WTC11 (cell line): ENCODE measurements around the gene HSP90AB1. TPM values are rescaled to one million over a fixed set of nuclear protein-coding genes. Genes with fewer than 3 reads are reported as not detected.

Source experiments
- ATAC-seq: fragments of 200-7000 bp; cut with Tn5 transposase; 2 replicates; pipeline ENCODE4 v1.10.0; 2021; ENCODE audit warnings: mild to moderate bottlenecking, moderate library complexity
- CTCF ChIA-PET: fragments of 300-600 bp; sonication (Branson Sonifier 250); formaldehyde crosslinking; loops from one replicate; lab custom pipeline; 2021; ENCODE audit warnings: antibody characterized with exemption; lab: Charles Lee
- POLR2A ChIA-PET: fragments of 350-600 bp; sonication (Branson Sonifier 250); formaldehyde crosslinking; loops from one replicate; lab custom pipeline; 2021; ENCODE audit warnings: antibody characterized with exemption; lab: Charles Lee
- DNase-seq: peaks from one replicate; pipeline ENCODE4 v3.0.0; 2021; ENCODE audit warnings: low spot score
- H3K27ac Mint-ChIP-seq: 2 replicates; pipeline ENCODE4 v1.8.0; 2021; ENCODE audit warnings: mixed read lengths
- H3K27me3 Mint-ChIP-seq: 2 replicates; pipeline ENCODE4 v1.8.0; 2021; ENCODE audit warnings: low read depth, mild to moderate bottlenecking, moderate library complexity, mixed read lengths
- H3K36me3 Mint-ChIP-seq: 2 replicates; pipeline ENCODE4 v1.8.0; 2021; ENCODE audit warnings: mixed read lengths
- H3K4me1 Mint-ChIP-seq: 2 replicates; pipeline ENCODE4 v1.8.0; 2022; ENCODE audit warnings: mixed read lengths
- H3K4me3 Mint-ChIP-seq: 2 replicates; pipeline ENCODE4 v1.8.0; 2021; ENCODE audit warnings: mild to moderate bottlenecking, moderate library complexity, mixed read lengths
- H3K9me3 Mint-ChIP-seq: 2 replicates; pipeline ENCODE4 v1.8.0; 2021; ENCODE audit warnings: mixed read lengths
- FOXJ3 ChIP-seq: sonication (generic); formaldehyde crosslinking; IDR thresholded peaks from 2 replicates; pipeline ENCODE4 v1.9.0; 2021; ENCODE audit warnings: missing genetic modification reagents, mild to moderate bottlenecking, borderline replicate concordance
- GABPB1 ChIP-seq: sonication (generic); formaldehyde crosslinking; IDR thresholded peaks from 2 replicates; pipeline ENCODE4 v1.8.1; 2023; ENCODE audit warnings: mild to moderate bottlenecking, missing genetic modification reagents
- GTF2I ChIP-seq: fragments of 250-450 bp; sonication (Bioruptor Pico); conservative IDR thresholded peaks from 2 replicates; pipeline ENCODE4 v1.4.0; 2021; ENCODE audit warnings: mild to moderate bottlenecking
- PREB ChIP-seq: sonication (generic); formaldehyde crosslinking; IDR thresholded peaks from 2 replicates; pipeline ENCODE4 v1.8.1; 2022; ENCODE audit warnings: mild to moderate bottlenecking, missing genetic modification reagents, moderate library complexity, borderline replicate concordance
- SMAD3 ChIP-seq: sonication (generic); formaldehyde crosslinking; IDR thresholded peaks from 2 replicates; pipeline ENCODE4 v1.8.0; 2022; ENCODE audit warnings: missing genetic modification reagents, mild to moderate bottlenecking, borderline replicate concordance
- SMAD4 ChIP-seq: sonication (generic); formaldehyde crosslinking; IDR thresholded peaks from 2 replicates; pipeline ENCODE4 v1.8.0; 2022; ENCODE audit warnings: mild to moderate bottlenecking, missing genetic modification reagents
- SOX15 ChIP-seq: fragments of 250-450 bp; sonication (Bioruptor Pico); IDR thresholded peaks from 2 replicates; pipeline ENCODE4 v1.9.0; 2021; ENCODE audit warnings: mild to moderate bottlenecking
- SP1 ChIP-seq: sonication (generic); formaldehyde crosslinking; conservative IDR thresholded peaks from 2 replicates; pipeline ENCODE4 v1.8.1; 2022; ENCODE audit warnings: missing genetic modification reagents
- ZMAT4 ChIP-seq: fragments of 250-450 bp; sonication (Bioruptor Pico); IDR thresholded peaks from 2 replicates; pipeline ENCODE4 v1.9.0; 2021; ENCODE audit warnings: mild to moderate bottlenecking
- ZNF121 ChIP-seq: sonication (generic); formaldehyde crosslinking; IDR thresholded peaks from 2 replicates; pipeline ENCODE4 v1.8.0; 2023; ENCODE audit warnings: missing genetic modification reagents
- ZNF138 ChIP-seq: sonication (generic); formaldehyde crosslinking; conservative IDR thresholded peaks from 2 replicates; pipeline ENCODE4 v1.8.1; 2022; ENCODE audit warnings: mild to moderate bottlenecking, moderate library complexity, missing genetic modification reagents
- ZNF416 ChIP-seq: fragments of 250-450 bp; sonication (Bioruptor Pico); IDR thresholded peaks from 2 replicates; pipeline ENCODE4 v1.9.0; 2021; ENCODE audit warnings: mild to moderate bottlenecking, inconsistent platforms
- ZNF423 ChIP-seq: fragments of 250-450 bp; sonication (Bioruptor Pico); IDR thresholded peaks from 2 replicates; pipeline ENCODE4 v2.1.2; 2022; ENCODE audit warnings: mild to moderate bottlenecking, moderate library complexity
- total RNA-seq: library from RNA; stranded (reverse); gene quantifications from 3 replicates; pipeline ENCODE4 v1.2.3, GENCODE V29; 2021
- TF ChIP-seq, protein P1 (sequence below): sonication (generic); formaldehyde crosslinking; IDR thresholded peaks from 2 replicates; pipeline ENCODE4 v1.8.0; 2023; ENCODE audit warnings: missing genetic modification reagents, mild to moderate bottlenecking, borderline replicate concordance

Gene HSP90AB1
- total RNA-seq, 1 experiment from 2014 or later = 2,171 TPM

DNA sequence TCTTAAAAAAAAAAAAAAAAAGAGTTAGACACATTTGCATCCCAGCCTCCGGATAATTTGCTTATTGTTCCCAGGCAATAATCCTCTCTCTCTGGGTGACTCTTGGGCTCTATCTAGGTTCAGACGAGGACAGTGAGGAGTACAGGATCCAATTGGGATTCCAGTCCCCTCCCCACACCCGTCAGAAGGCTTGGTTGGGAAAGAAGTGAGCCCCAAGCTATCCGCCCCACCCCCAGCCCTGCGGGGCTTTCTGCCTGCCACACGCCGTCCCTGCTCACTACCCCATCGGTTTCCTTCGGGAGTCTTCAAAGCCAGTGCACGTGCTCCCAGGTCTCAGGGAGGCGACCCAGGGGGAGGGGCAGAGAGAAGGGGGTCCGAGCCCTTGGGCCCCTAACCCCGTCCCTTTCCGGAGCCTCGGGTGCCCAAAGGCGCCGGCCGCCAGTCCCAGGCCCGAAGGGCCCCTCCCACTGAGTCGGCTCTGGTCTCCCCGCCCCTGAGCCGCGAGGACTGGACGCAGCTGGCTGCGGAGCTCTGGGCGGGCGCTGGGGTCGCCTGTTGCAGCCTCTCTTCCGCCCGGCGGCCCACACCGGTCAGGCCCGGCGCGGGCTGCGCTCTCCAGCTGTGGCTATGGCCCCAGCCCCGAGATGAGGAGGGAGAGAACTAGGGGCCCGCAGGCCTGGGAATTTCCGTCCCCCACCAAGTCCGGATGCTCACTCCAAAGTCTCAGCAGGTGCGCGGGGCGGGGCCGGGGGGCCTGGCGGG, 27.7 kb upstream of the HSP90AB1 start (continued):
- no peak for TF ChIP-seq ZMAT4 (CRISPR knock-in tag)
- TF ChIP-seq FOXJ3 = no peak
- no peak for TF ChIP-seq SOX15 (CRISPR knock-in tag)
- TF ChIP-seq SP1 (CRISPR knock-in tag) = peak; percentile 83
- TF ChIP-seq PREB = no peak
- no peak for TF ChIP-seq SMAD3 (CRISPR knock-in tag)

DNA sequence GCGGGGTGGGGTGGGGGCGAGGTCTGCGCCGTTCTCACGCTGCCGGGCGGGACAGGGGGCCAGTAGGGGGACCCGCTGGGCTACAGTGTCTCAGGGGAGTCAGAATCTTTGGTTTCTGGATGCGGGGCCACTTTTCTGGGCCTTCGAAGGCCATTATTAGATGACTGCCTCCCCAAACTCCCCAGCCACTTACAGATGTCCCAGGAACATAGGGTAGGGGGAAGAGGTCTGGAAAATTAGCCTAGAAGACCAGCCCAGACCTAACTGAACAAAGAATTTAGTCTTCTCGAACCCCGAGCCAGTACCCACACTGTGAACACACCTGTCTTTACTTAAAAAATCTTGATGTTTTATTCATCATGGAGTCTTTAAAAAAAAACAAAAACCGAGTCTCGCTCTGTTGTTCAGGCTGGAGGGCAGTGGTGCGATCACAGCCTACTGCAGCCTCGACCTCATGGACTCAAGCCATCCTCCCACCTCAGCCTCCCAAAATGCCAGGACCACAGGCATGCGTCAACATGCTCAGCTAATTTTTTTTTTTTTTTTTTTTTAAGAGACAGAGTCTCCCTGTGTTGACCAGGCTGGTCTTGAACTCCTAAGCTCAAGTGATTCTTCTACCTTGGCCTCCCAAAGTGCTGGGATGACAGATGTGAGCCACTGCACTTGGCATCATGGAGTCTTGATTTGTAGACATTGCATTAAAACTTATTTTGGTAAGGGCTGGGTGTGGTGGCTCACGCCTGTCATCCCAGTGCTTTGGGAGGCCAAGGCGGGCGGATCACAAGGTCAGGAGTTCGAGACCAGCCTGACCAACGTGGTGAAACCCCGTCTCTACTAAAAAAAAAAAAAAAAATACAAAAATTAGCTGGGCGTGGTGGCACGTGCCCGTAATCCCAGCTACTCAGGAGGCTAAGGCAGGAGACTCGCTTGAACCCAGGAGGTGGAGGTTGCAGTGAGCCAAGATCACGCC, 26.8 kb upstream of the HSP90AB1 start:
- Mint-ChIP-seq H3K36me3 (no peaks in the 10 kb centered on the region), H3K9me3 (no peaks in the 10 kb centered on the region), H3K4me1 (peaks cover 61% of the 10 kb centered on the region), H3K27ac (peak overlapping the region; percentile 95), H3K4me3 (peak overlapping the region; percentile 56), H3K27me3 (no peaks in the 10 kb centered on the region)
- no peak for ATAC-seq
- POLR2A ChIA-PET = interaction anchor here (0.8 to 5.7 kb wide), 11 partner anchors 11 to 51 kb away, joined by 4 to 63 read pairs (median 5); partner anchors contain the start of gene HSP90AB1
- CTCF ChIA-PET = interaction anchor here (0.6 to 10.7 kb wide), 10 partner anchors 11 to 1808 kb away, joined by 3 to 174 read pairs (median 4); no protein-coding TSS in a partner anchor
- DNase-seq = no peak
- TF ChIP-seq ZNF138 (CRISPR knock-in tag) (no peak), GTF2I (CRISPR knock-in tag) (0 out of 2 replicates have a peak, but pooled peaks have one; percentile 47), ZNF423 (CRISPR knock-in tag) (peak; percentile 17; the same call in 1 of the 2 replicates), GABPB1 (CRISPR knock-in tag) (no peak)

DNA sequence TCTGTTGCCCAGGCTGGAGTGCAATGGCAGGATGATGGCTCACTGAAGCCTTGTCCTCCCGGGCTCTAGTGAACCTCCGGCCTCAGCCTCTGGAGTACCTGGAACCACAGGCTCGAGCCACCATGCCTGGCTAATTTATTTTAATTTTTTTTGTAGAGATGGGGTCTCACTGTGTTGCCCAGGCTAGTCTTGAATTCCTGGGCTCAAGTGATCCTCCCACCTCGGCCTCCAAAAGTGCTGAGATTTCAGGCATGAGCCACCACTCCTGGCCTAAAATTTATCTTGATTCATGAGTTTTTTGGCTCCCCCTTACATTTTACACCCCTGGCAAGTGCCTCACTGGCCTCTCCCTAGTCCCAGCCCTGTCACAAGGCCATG, 26.0 kb upstream of the HSP90AB1 start:
- Mint-ChIP-seq H3K27me3 (no peaks in the 10 kb centered on the region), H3K4me3 (no peak overlapping the region; the same call in 1 of the 2 replicates), H3K4me1 (peaks cover 69% of the 10 kb centered on the region), H3K9me3 (no peaks in the 10 kb centered on the region), H3K36me3 (no peaks in the 10 kb centered on the region), H3K27ac (peak overlapping the region; percentile 95)
- no peak for DNase-seq
- TF ChIP-seq SMAD4 (CRISPR knock-in tag) (no peak), ZNF121 (CRISPR knock-in tag) (peak; percentile 90), ZNF416 (no peak), SP1 (CRISPR knock-in tag) (no peak)
- TF ChIP-seq, protein P1, sequence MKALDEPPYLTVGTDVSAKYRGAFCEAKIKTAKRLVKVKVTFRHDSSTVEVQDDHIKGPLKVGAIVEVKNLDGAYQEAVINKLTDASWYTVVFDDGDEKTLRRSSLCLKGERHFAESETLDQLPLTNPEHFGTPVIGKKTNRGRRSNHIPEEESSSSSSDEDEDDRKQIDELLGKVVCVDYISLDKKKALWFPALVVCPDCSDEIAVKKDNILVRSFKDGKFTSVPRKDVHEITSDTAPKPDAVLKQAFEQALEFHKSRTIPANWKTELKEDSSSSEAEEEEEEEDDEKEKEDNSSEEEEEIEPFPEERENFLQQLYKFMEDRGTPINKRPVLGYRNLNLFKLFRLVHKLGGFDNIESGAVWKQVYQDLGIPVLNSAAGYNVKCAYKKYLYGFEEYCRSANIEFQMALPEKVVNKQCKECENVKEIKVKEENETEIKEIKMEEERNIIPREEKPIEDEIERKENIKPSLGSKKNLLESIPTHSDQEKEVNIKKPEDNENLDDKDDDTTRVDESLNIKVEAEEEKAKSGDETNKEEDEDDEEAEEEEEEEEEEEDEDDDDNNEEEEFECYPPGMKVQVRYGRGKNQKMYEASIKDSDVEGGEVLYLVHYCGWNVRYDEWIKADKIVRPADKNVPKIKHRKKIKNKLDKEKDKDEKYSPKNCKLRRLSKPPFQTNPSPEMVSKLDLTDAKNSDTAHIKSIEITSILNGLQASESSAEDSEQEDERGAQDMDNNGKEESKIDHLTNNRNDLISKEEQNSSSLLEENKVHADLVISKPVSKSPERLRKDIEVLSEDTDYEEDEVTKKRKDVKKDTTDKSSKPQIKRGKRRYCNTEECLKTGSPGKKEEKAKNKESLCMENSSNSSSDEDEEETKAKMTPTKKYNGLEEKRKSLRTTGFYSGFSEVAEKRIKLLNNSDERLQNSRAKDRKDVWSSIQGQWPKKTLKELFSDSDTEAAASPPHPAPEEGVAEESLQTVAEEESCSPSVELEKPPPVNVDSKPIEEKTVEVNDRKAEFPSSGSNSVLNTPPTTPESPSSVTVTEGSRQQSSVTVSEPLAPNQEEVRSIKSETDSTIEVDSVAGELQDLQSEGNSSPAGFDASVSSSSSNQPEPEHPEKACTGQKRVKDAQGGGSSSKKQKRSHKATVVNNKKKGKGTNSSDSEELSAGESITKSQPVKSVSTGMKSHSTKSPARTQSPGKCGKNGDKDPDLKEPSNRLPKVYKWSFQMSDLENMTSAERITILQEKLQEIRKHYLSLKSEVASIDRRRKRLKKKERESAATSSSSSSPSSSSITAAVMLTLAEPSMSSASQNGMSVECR (CRISPR knock-in tag) = no peak
- ChIA-PET POLR2A (interaction anchor here (0.9 to 5.7 kb wide), 2 partner anchors 20 to 25 kb away, joined by 3 to 63 read pairs; partner anchors contain the start of gene HSP90AB1), CTCF (interaction anchor here (0.6 to 10.7 kb wide), 16 partner anchors 12 to 146 kb away, joined by 3 to 174 read pairs (median 4); no protein-coding TSS in a partner anchor)
- ATAC-seq = no peak
